NCI-H526 (cell line): ENCODE data around the gene PNP.

Source experiments
- DNase-seq, 2 experiments: peaks; one replicate each; lab custom pipeline; 2025; lab: John Stamatoyannopoulos, UW

Gene PNP

GRCh38 chr14:20455355-20456300 is 13.6 kb upstream of the PNP start:
- peak; percentile 83 to 85 for DNase-seq

GRCh38 chr14:20456971-20457370 is 12.2 kb upstream of the PNP start:
- no peak for DNase-seq

- DNase-seq, result no peak
Observed at GRCh38 chr14:20458031-20458789, 11.0 kb upstream of the PNP start.

- DNase-seq, result peak; percentile 37 to 79
Observed at GRCh38 chr14:20460458-20461224, 8.6 kb upstream of the PNP start.

- DNase-seq, result peak; percentile 99 to 100
Observed at GRCh38 chr14:20461225-20462141, 7.7 kb upstream of the PNP start, which contains the start of gene PIP4P1. Gene PIP4P1 (minus strand): TSS chr14:20461434. CDS start chr14:20461325, 109 bp downstream.

GRCh38 chr14:20468764-20469241 is 403 bp upstream of the PNP start:
- DNase-seq, result no peak

- DNase-seq, result peak; percentile 31 to 62
Observed at GRCh38 chr14:20469890-20470602, 840 bp downstream of the PNP start.

- DNase-seq, result peak in 1 of 2 experiments; percentile 44
Observed at GRCh38 chr14:20470603-20470901, 1.3 kb downstream of the PNP start.

GRCh38 chr14:20472536-20473169 is 3.4 kb downstream of the PNP start:
- no peak for DNase-seq

GRCh38 chr14:20476776-20477175 is 7.6 kb downstream of the PNP start:
- DNase-seq, result no peak

GRCh38 chr14:20477211-20477876 is 8.1 kb downstream of the PNP start:
- DNase-seq, result no peak

GRCh38 chr14:20478894-20479293 is 9.7 kb downstream of the PNP start:
- no peak for DNase-seq

- DNase-seq, result no peak
Observed at GRCh38 chr14:20482382-20482781, 13.2 kb downstream of the PNP start.

- peak in 1 of 2 experiments; percentile 18 for DNase-seq
Observed at GRCh38 chr14:20485900-20486299, 16.7 kb downstream of the PNP start.

- DNase-seq, result no peak
Observed at GRCh38 chr14:20486684-20487395, 17.6 kb downstream of the PNP start.

GRCh38 chr14:20487396-20487725 is 18.2 kb downstream of the PNP start:
- no peak for DNase-seq

GRCh38 chr14:20489093-20489994 is 20.1 kb downstream of the PNP start:
- no peak for DNase-seq

- DNase-seq, result no peak
Observed at GRCh38 chr14:20490563-20490962, 21.4 kb downstream of the PNP start.
